ENCODE data around the gene ATP5F1A.

ATP5F1A gene

GRCh38 chr18:46073474-46074331, 24.4 kb downstream of the ATP5F1A start:
- DNase-seq (ENCODE audit: low spot score), result peak; percentile 83

GRCh38 chr18:46072959-46073358, 25.1 kb downstream of the ATP5F1A start:
- no peak for DNase-seq (ENCODE audit: low spot score)

- no peak for DNase-seq (ENCODE audit: low spot score)
Measured at GRCh38 chr18:46072376-46072867, 25.7 kb downstream of the ATP5F1A start.

- DNase-seq (ENCODE audit: low spot score), result peak; percentile 29
Measured at GRCh38 chr18:46071653-46072375, 26.3 kb downstream of the ATP5F1A start, which contains the start of gene PSTPIP2. Gene PSTPIP2 (minus strand): TSS chr18:46072260. CDS start chr18:46072188, 72 bp downstream.

- DNase-seq (ENCODE audit: low spot score), result peak; percentile 26
Measured at GRCh38 chr18:46070815-46071652, 27.1 kb downstream of the ATP5F1A start.

- DNase-seq (ENCODE audit: low spot score), result no peak
Measured at GRCh38 chr18:46070232-46070631, 27.9 kb downstream of the ATP5F1A start.

- DNase-seq (ENCODE audit: low spot score), result no peak
Measured at GRCh38 chr18:46069524-46069923, 28.6 kb downstream of the ATP5F1A start.

- DNase-seq (ENCODE audit: low spot score), result no peak
Measured at GRCh38 chr18:46068763-46069162, 29.3 kb downstream of the ATP5F1A start.

GRCh38 chr18:46067438-46068007, 30.6 kb downstream of the ATP5F1A start:
- DNase-seq (ENCODE audit: low spot score), result no peak

GRCh38 chr18:46062781-46063180, 35.3 kb downstream of the ATP5F1A start:
- DNase-seq (ENCODE audit: low spot score), result no peak

GRCh38 chr18:46061796-46062195, 36.3 kb downstream of the ATP5F1A start:
- DNase-seq (ENCODE audit: low spot score), result no peak

GRCh38 chr18:46061387-46061786, 36.7 kb downstream of the ATP5F1A start:
- DNase-seq (ENCODE audit: low spot score), result no peak

- peak; percentile 59 for DNase-seq (ENCODE audit: low spot score)
Measured at GRCh38 chr18:46060359-46060841, 37.7 kb downstream of the ATP5F1A start.

- DNase-seq (ENCODE audit: low spot score), result no peak
Measured at GRCh38 chr18:46055838-46056230, 42.3 kb downstream of the ATP5F1A start.

- no peak for DNase-seq (ENCODE audit: low spot score)
Measured at GRCh38 chr18:46054956-46055837, 42.9 kb downstream of the ATP5F1A start.

GRCh38 chr18:46053368-46054095, 44.6 kb downstream of the ATP5F1A start:
- DNase-seq (ENCODE audit: low spot score), result no peak

GRCh38 chr18:46051731-46052461, 46.2 kb downstream of the ATP5F1A start:
- no peak for DNase-seq (ENCODE audit: low spot score)

- no peak for DNase-seq (ENCODE audit: low spot score)
Measured at GRCh38 chr18:46050268-46050667, 47.8 kb downstream of the ATP5F1A start.

GRCh38 chr18:46048641-46049040, 49.5 kb downstream of the ATP5F1A start:
- no peak for DNase-seq (ENCODE audit: low spot score)

Measured in hematopoietic multipotent progenitor cell treated with erythropoietin and hydrocortisone succinate and interleukin-3 and kit ligand, for 17 days (in vitro differentiated cells).